IPS-11a (cell line): ENCODE measurements around the gene ABHD16A.
A peak's percentile ranks its signal among the peaks of the same experiment; 100 is the strongest.

Source experiments
- H3K4me3 ChIP-seq: one replicate; pipeline ENCODE4 v1.5.1; 2013; ENCODE audit warnings: low read depth, low read length, control low read depth

Gene ABHD16A

GRCh38 chr6:31663126-31663960 is 39.8 kb downstream of the ABHD16A start:
- no peak overlapping the region for H3K4me3 ChIP-seq

- no peak overlapping the region for H3K4me3 ChIP-seq
Observed at GRCh38 chr6:31662124-31662723, 40.9 kb downstream of the ABHD16A start.

GRCh38 chr6:31661262-31662123 is 41.6 kb downstream of the ABHD16A start:
- no peak overlapping the region for H3K4me3 ChIP-seq

- H3K4me3 ChIP-seq: peak within 1 kb of the TSS; percentile 78
Observed at GRCh38 chr6:31660381-31661261, 42.5 kb downstream of the ABHD16A start, which contains the start of gene C6orf47. Gene C6orf47 (minus strand): TSS chr6:31660778. CDS start chr6:31659947, 831 bp downstream.

GRCh38 chr6:31659649-31660380 is 43.3 kb downstream of the ABHD16A start:
- peak overlapping the region; percentile 78 for H3K4me3 ChIP-seq

- no peak overlapping the region for H3K4me3 ChIP-seq
Observed at GRCh38 chr6:31658983-31659648, 44.0 kb downstream of the ABHD16A start.

- no peak overlapping the region for H3K4me3 ChIP-seq
Observed at GRCh38 chr6:31658158-31658688, 44.9 kb downstream of the ABHD16A start.

- no peak overlapping the region for H3K4me3 ChIP-seq
Observed at GRCh38 chr6:31657406-31658157, 45.5 kb downstream of the ABHD16A start.

GRCh38 chr6:31655349-31656237 is 47.5 kb downstream of the ABHD16A start, which contains the start of gene APOM:
Gene APOM (plus strand): TSS chr6:31655894. CDS start chr6:31655967, 73 bp downstream.
- no peak within 1 kb of the TSS for H3K4me3 ChIP-seq

- no peak overlapping the region for H3K4me3 ChIP-seq
Observed at GRCh38 chr6:31654574-31655348, 48.4 kb downstream of the ABHD16A start.

- H3K4me3 ChIP-seq: peak overlapping the region; percentile 96
Observed at GRCh38 chr6:31652925-31653724, 50.0 kb downstream of the ABHD16A start.

GRCh38 chr6:31651602-31652191 is 51.4 kb downstream of the ABHD16A start:
- H3K4me3 ChIP-seq: peak overlapping the region; percentile 96

- no peak overlapping the region for H3K4me3 ChIP-seq
Observed at GRCh38 chr6:31645325-31645724, 57.8 kb downstream of the ABHD16A start.

GRCh38 chr6:31643818-31644454 is 59.2 kb downstream of the ABHD16A start:
- H3K4me3 ChIP-seq: no peak overlapping the region
